D721Med (cell line): ENCODE data around the gene PCSK1.

ENCODE experiments used
- DNase-seq: peaks from one replicate; pipeline ENCODE4 v3.0.0; 2011; ENCODE audit warnings: low spot score; ENCODE audit not compliant: insufficient read length
- FAIRE-seq: peaks from 2 replicates; lab custom pipeline; 2011; peaks lifted over from hg19 to GRCh38; lab: Jason Lieb, UNC
- CTCF ChIP-seq: IDR thresholded peaks from 2 replicates; pipeline ENCODE4 v1.5.1; 2012; ENCODE audit warnings: mild to moderate bottlenecking, control low read depth; ENCODE audit not compliant: insufficient read depth; ENCODE audit errors: missing control alignments

PCSK1 gene

DNA sequence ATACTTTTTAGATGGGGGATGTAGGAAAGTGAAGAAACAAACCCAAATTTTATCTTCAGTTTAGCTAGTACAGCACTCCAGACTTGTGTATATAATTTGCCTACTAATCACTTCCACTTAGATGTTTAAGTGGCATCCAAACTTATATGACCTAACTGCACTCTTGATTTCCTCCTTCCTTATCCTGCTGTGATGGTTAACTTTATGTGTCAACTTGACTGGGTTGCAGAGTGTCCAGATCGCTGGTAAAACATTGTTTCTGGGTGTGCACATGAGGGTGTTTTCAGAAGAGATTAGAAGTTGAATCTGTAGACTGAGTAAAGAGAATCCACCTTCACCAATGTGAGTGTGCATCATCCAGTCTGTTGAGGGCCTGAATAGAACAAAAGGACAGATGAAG is 79.8 kb downstream of the PCSK1 start:
- FAIRE-seq = peak; percentile 25

DNA sequence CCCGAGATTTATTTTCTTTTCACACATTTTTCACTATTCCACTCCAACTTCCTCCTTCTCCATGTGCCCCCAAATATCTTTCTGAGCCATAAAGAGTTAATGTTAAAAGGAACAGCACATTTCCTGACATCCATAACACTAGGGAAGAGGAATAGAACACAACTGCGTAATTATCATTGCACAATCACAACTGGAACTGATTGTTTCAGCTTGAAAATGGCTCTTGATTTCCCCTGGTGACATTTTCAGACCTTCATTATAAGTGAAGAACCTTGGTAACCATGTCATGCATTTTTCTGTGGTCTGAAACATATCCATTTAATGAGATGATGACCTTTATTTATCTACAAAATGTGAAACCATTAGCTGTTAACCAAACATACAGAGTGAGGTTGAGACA is 82.4 kb downstream of the PCSK1 start:
- no peak for TF ChIP-seq CTCF
- DNase-seq (no peak), FAIRE-seq (no peak)

More for the DNA sequence above, 79.8 kb downstream of the PCSK1 start:
- TF ChIP-seq CTCF = no peak
- no peak for DNase-seq

DNA sequence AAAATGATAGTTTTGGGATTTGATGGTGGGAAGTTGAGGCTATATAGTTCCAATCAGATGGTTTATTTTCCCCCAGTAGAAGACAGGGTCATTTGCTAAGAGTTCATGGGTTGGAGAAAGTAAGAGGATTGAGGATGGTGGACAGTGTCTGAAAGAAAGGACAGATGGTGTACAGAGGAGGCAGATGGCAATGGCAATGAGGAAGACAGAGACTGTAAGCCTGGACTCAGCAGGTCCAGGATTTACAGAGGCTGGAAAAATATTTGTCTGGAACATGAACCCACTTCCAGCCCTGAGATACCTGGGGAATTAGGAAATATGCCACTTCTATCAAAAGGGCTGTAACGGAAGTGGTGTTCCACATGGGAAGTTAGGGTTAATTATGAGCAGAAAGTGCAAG is 84.5 kb downstream of the PCSK1 start:
- DNase-seq = no peak
- no peak for TF ChIP-seq CTCF
- no peak for FAIRE-seq

DNA sequence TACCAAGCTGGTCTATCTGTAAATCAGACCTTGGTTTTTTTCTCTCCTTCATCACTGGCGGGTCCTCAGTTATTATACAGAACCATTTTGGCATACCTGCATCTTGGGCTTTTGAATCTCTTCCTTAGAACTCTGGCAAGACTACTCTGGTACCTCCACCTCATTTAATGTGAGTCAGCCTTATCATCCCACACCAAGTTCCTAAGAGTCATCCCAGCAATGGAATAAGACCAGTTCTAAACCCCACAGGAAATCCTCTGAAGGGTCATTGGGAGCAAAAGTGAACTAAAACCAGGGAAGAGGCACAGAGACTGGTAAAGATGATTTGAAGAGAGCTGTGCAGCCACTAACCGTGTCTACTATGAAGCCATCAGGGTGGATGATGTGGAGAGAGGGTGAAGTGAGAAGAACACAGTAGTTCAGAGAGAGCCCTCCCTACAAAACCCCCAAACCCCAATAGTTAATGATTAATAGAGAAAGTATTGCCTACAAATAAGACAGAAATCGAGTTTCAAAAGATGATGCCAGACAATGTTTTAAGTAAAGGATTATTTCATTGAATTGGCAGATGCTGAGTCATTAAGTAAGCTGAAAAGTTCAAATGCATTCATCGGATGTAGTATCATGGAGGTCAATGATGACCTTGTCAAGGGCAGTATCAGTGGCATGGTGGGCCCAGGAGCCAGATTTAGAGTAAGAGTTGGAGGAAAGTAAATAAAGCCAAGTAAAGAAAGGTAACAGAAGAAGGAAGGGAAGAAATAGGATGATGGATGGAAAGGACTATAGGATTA is 85.4 kb downstream of the PCSK1 start:
- FAIRE-seq (no peak), DNase-seq (no peak)
- TF ChIP-seq CTCF = no peak

- peak; percentile 97 for FAIRE-seq
- DNase-seq = no peak
- TF ChIP-seq CTCF = peak; percentile 67
These were observed 88.1 kb downstream of the PCSK1 start for GRCh38 chr5:96344678-96345577.

GRCh38 chr5:96343094-96343493 is 90.0 kb downstream of the PCSK1 start:
- TF ChIP-seq CTCF = no peak
- DNase-seq (no peak), FAIRE-seq (no peak)
